K562 (cell line): Measurements from ENCODE around the gene TSC22D2. TPM values are rescaled to one million over a fixed set of nuclear protein-coding genes. Genes with fewer than 3 reads are reported as not detected.

Experiments used
- ATAC-seq: fragments of 200-7000 bp; cut with Tn5 transposase; 3 replicates; pipeline ENCODE4 v1.9.1; 2020; ENCODE audit warnings: moderate library complexity
- BruUV-seq: library from RNA; stranded (reverse); fragments of 400-500 nt; replicated peaks from 2 replicates; lab custom pipeline; 2021; lab: Mats Ljungman, UMichigan
- CTCF ChIA-PET: fragments of 300-600 bp; formaldehyde crosslinking; extraction: SDS; loops from one replicate; lab custom pipeline; 2021; ENCODE audit warnings: low intra/inter-chr PET ratio; lab: Yijun Ruan, JAX
- POLR2A ChIA-PET: fragments of 300-600, 350-650 bp; sonication (Branson Sonifier 250); formaldehyde crosslinking; extraction: SDS; loops from one replicate; lab custom pipeline; 2021; ENCODE audit warnings: antibody characterized with exemption, inconsistent platforms; lab: Yijun Ruan, JAX
- DNase-seq, 4 experiments: peaks; one replicate each; pipeline versions ENCODE4 v3.0.0 to v3.0.0-alpha.2; 2011 to 2018; ENCODE audit warnings: low spot score in 3 of 4, mixed read lengths in 3 of 4; ENCODE audit errors: extremely low read depth in 1 of 4
- FAIRE-seq: peaks from 2 replicates; lab custom pipeline; 2011; peaks lifted over from hg19 to GRCh38; lab: Jason Lieb, UNC
- H2AFZ ChIP-seq: 2 replicates; pipeline ENCODE4 v1.6.0; 2011; ENCODE audit warnings: low read depth, low read length, control low read depth, inconsistent platforms
- H3K27ac ChIP-seq: fragments of 200-600 bp; 3 replicates; pipeline ENCODE4 v1.8.0; 2011; ENCODE audit warnings: low read depth, mild to moderate bottlenecking, control low read depth, inconsistent platforms, low read length, moderate library complexity, mixed read lengths; ENCODE audit errors: extremely low read depth
- H3K27me3 ChIP-seq, 2 experiments: fragments of 300-600 bp in 1 of 2; 2 replicates in 1 of 2; 3 replicates in 1 of 2; pipeline versions ENCODE4 v1.6.0 to v1.8.0; 2011; ENCODE audit warnings: inconsistent platforms in 2 of 2, low read length in 2 of 2, mild to moderate bottlenecking in 1 of 2, mixed read lengths in 1 of 2, moderate library complexity in 1 of 2; ENCODE audit not compliant: control insufficient read depth in 2 of 2, insufficient read depth in 2 of 2
- H3K36me3 ChIP-seq: fragments of 300-600 bp; 3 replicates; pipeline ENCODE4 v1.8.0; 2011; ENCODE audit warnings: mild to moderate bottlenecking, low read length, inconsistent platforms; ENCODE audit not compliant: control insufficient read depth, insufficient read depth
- H3K4me1 ChIP-seq, 2 experiments: fragments of 200-600 bp in 1 of 2; replicated peaks in 1 of 2; 2 replicates in 1 of 2; 3 replicates in 1 of 2; pipeline versions ENCODE4 v1.5.1 to v1.8.0; 2011; ENCODE audit warnings: inconsistent platforms in 2 of 2, low read length in 2 of 2, mild to moderate bottlenecking in 1 of 2, mixed read lengths in 1 of 2, moderate library complexity in 1 of 2; ENCODE audit not compliant: control insufficient read depth in 2 of 2, insufficient read depth in 2 of 2
- H3K4me2 ChIP-seq: 2 replicates; pipeline ENCODE4 v1.6.1; 2011; ENCODE audit warnings: low read length, control low read depth, inconsistent platforms, mixed read lengths; ENCODE audit not compliant: insufficient read depth
- H3K4me3 ChIP-seq: fragments of 200-600 bp; sonication (generic), shearing (Covaris generic); 2 replicates; pipeline ENCODE4 v1.5.1; 2016; ENCODE audit warnings: control low read depth, inconsistent platforms
- H3K79me2 ChIP-seq: fragments of 200-600 bp; 3 replicates; pipeline ENCODE4 v1.8.0; 2011; ENCODE audit warnings: low read length, inconsistent platforms; ENCODE audit not compliant: control insufficient read depth, insufficient read depth
- H3K9ac ChIP-seq, 2 experiments: 2 replicates each; pipeline versions ENCODE4 v1.6.0 to v1.6.1; 2011; ENCODE audit warnings: low read depth in 2 of 2, low read length in 2 of 2, control low read depth in 1 of 2, inconsistent platforms in 1 of 2, mild to moderate bottlenecking in 1 of 2, mixed read lengths in 1 of 2; ENCODE audit not compliant: insufficient read depth in 1 of 2
- H3K9me1 ChIP-seq: one replicate; pipeline ENCODE4 v1.6.0; 2011; ENCODE audit warnings: inconsistent platforms, mild to moderate bottlenecking, low read length, moderate library complexity; ENCODE audit not compliant: control insufficient read depth, insufficient read depth
- H3K9me3 ChIP-seq: replicated peaks from 2 replicates; pipeline ENCODE4 v1.5.1; 2011; ENCODE audit warnings: low read depth, low read length, inconsistent platforms; ENCODE audit not compliant: control insufficient read depth, insufficient read depth
- H4K20me1 ChIP-seq: replicated peaks from 2 replicates; pipeline ENCODE4 v1.6.1; 2011; ENCODE audit warnings: low read length, inconsistent platforms, mixed read lengths; ENCODE audit not compliant: control insufficient read depth, insufficient read depth
- CTCF ChIP-seq, 3 experiments: IDR thresholded peaks in 2 of 3; conservative IDR thresholded peaks in 1 of 3; 2 replicates each; pipeline ENCODE4 v1.5.1; 2011 to 2012; ENCODE audit warnings: low read length in 3 of 3, mild to moderate bottlenecking in 3 of 3, control low read depth in 2 of 3, improper control_type of control experiment in 1 of 3, inconsistent platforms in 1 of 3, low read depth in 1 of 3, mixed read lengths in 1 of 3, moderate library complexity in 1 of 3; ENCODE audit not compliant: insufficient read depth in 2 of 3
- HMG20A ChIP-seq: fragments of 450-650 bp; formaldehyde crosslinking; conservative IDR thresholded peaks from 2 replicates; pipeline ENCODE4 v1.4.0; 2020; ENCODE audit warnings: mild to moderate bottlenecking, mixed read lengths
- RAD21 ChIP-seq, 2 experiments: fragments of 250-450 bp in 1 of 2; fragments of 450-650 bp in 1 of 2; sonication (Bioruptor Pico) in 1 of 2; formaldehyde crosslinking in 1 of 2; IDR thresholded peaks in 1 of 2; conservative IDR thresholded peaks in 1 of 2; 2 replicates each; pipeline versions ENCODE4 v1.4.0 to v1.8.0; 2020 to 2022; ENCODE audit warnings: mild to moderate bottlenecking in 2 of 2, moderate library complexity in 1 of 2
- WGBS: fragments of 100-300 bp; shearing (Covaris generic); methylation state at CpG from one replicate; pipeline ENCODE4 v1.1.6; 2016; ENCODE audit warnings: low coverage, mixed read lengths; ENCODE audit not compliant: insufficient coverage; ENCODE audit errors: missing lambda C conversion rate; 5-methylcytosine and 5-hydroxymethylcytosine counted together
- in situ Hi-C: fragments of 300-500 bp; cut with MboI; formaldehyde crosslinking; loops from 4 replicates; pipeline ENCODE4 v1.15.0; 2018; ENCODE audit warnings: inconsistent platforms, mixed read lengths
- intact Hi-C: fragments of 100-400 bp; cut with micrococcal nuclease; formaldehyde crosslinking; loops from 2 replicates; pipeline ENCODE4 v1.14.2; 2022
- polyA plus RNA-seq, 8 experiments: library from polyadenylated mRNA; depleted of rRNA in 4 of 8; stranded (reverse) in 5 of 8; unstranded in 3 of 8; fragments of >200 nt; fragmentation: Nextera tagmentation in 2 of 8; fragmentation: Illumina TruSeq in 1 of 8; extraction: Ambion mirVana in 2 of 8; extraction: Trizol in 1 of 8; gene quantifications; 2 replicates each; pipeline versions ENCODE4 v1.2.1 to v1.2.3, GENCODE V29; 2011 to 2014; ENCODE audit warnings: inconsistent platforms in 1 of 8, missing spikeins in 1 of 8
- total RNA-seq, 7 experiments: library from RNA; depleted of rRNA in 6 of 7; stranded (reverse); fragments of >200 nt in 6 of 7; fragmentation: Illumina TruSeq in 2 of 7; extraction: Trizol in 2 of 7; gene quantifications; 2 replicates each; pipeline versions ENCODE4 v1.2.1 to v1.2.3, GENCODE V29; 2011 to 2021; ENCODE audit warnings: low replicate concordance in 1 of 7

TSC22D2 gene
- total and polyA plus RNA-seq, 9 of the 15 experiments (the other 6 are each of a cell fraction or from before 2014, with no cell fraction given), result 5.5 to 44.0 (median 19.3) TPM

GRCh38 chr3:150503402-150504099, 95.5 kb downstream of the TSC22D2 start:
- Histone ChIP-seq H3K27ac (no peak overlapping the region), H4K20me1 (no peaks in the 10 kb centered on the region), H3K27me3 (peaks cover 0 to 10% of the 10 kb centered on the region in 2 experiments; a peak in 1 of 5 replicates), H3K4me3 (no peak overlapping the region), H3K9me3 (peaks cover 2% of the 10 kb centered on the region; the same call in 1 of the 2 replicates), H3K4me1 (no peaks in the 10 kb centered on the region), H3K79me2 (no peaks in the 10 kb centered on the region), H3K36me3 (no peaks in the 10 kb centered on the region), H3K9ac (peak overlapping the region in 1 of 2 experiments; percentile 43; a peak in 1 of 4 replicates), H3K9me1 (no peaks in the 10 kb centered on the region), H3K4me2 (no peak overlapping the region), H2AFZ (no peak overlapping the region)
- ATAC-seq (peak; percentile 96), FAIRE-seq (no peak), DNase-seq (peak in 2 of 4 experiments; percentile 25 to 29)
- BruUV-seq, result no TSS peak
- CTCF ChIA-PET, result no interaction called here
- 0 out of 4 replicates have a peak, but pooled peaks of 1 of the 2 experiments have one; percentile 14 for TF ChIP-seq RAD21 (CRISPR knock-in tag; conservative IDR thresholded peaks at IDR 0.05 in 1 of 2, IDR thresholded peaks at IDR 0.05 in 1 of 2)
- peak; percentile 17 to 71 (median 33); a peak in 4 of 6 replicates for TF ChIP-seq CTCF (IDR thresholded peaks at IDR 0.05 in 2 of 3, conservative IDR thresholded peaks at IDR 0.05 in 1 of 3; ENCODE audit: insufficient read depth in 2 of 3, low read depth in 1 of 3, low read length in 3 of 3)
- TF ChIP-seq HMG20A (CRISPR knock-in tag), result no peak
- intact Hi-C loops, result no loop called here
- POLR2A ChIA-PET, result interaction anchor here (0.6 to 0.8 kb wide), 3 partner anchors 43 to 162 kb away, joined by 3 to 4 read pairs (median 3); partner anchors contain the start of genes EIF2A and SERP1
- 16% methylated on average over 5 of the region's 5 CpGs for WGBS
- in situ Hi-C loops, result loop anchor here (25.0 kb wide), 2 partner anchors 541 to 634 kb away; partner anchors contain the start of gene PFN2
